Tibial artery (tissue), 4 donors: ENCODE measurements around the gene KRT76.
A peak's percentile ranks its signal among the peaks of the same experiment; 100 is the strongest.

Experiments used
- DNase-seq, 2 donors: peaks; one replicate each; pipeline ENCODE4 v3.0.0-alpha.2; 2019
- H3K27ac ChIP-seq, 2 donors: fragments of 200-600 bp; sonication (generic) in 1 of 2; 1 replicate in 1 of 2; 2 replicates in 1 of 2; pipeline ENCODE4 v1.5.1; 2018 to 2019; ENCODE audit warnings: mild to moderate bottlenecking in 1 of 2
- H3K27me3 ChIP-seq, 2 donors: fragments of 200-600 bp; sonication (generic) in 1 of 2; one replicate each; pipeline versions ENCODE4 v1.5.1 to v1.6.0; 2016 to 2019
- H3K36me3 ChIP-seq, 3 donors: fragments of 200-600 bp; sonication (generic) in 2 of 3; one replicate each; pipeline ENCODE4 v1.5.1; 2016 to 2019; ENCODE audit warnings: mild to moderate bottlenecking in 2 of 3
- H3K4me1 ChIP-seq, 4 donors: fragments of 200-600 bp; sonication (generic) in 2 of 4; 1 replicate in 3 of 4; 2 replicates in 1 of 4; pipeline ENCODE4 v1.5.1; 2016 to 2019
- H3K4me3 ChIP-seq, 2 donors: fragments of 200-600 bp; sonication (generic) in 1 of 2; 1 replicate in 1 of 2; 2 replicates in 1 of 2; pipeline ENCODE4 v1.5.1; 2018 to 2019; ENCODE audit warnings: mild to moderate bottlenecking in 2 of 2
- H3K9me3 ChIP-seq, 3 donors: fragments of 200-600 bp; sonication (generic) in 1 of 3; one replicate each; pipeline ENCODE4 v1.5.1; 2016 to 2019
- intact Hi-C: fragments of 100-400 bp; cut with DNase I; formaldehyde crosslinking; loops from one replicate; pipeline ENCODE4 v1.15.0; 2023; ENCODE audit warnings: low total_unique reads
- TF ChIP-seq, protein P1 (sequence below), 2 experiments: fragments of 200-600 bp in 1 of 2; fragments of 450-650 bp in 1 of 2; IDR thresholded peaks; one replicate each; pipeline ENCODE4 v1.5.1; 2017 to 2019; ENCODE audit warnings: antibody characterized with exemption in 2 of 2, mild to moderate bottlenecking in 1 of 2, moderate library complexity in 1 of 2

The KRT76 gene

GRCh38 chr12:52801773-52802172 is 24.6 kb upstream of the KRT76 start:
- H3K27ac ChIP-seq = no peak overlapping the region
- intact Hi-C loops = no loop called here
- TF ChIP-seq, protein P1, sequence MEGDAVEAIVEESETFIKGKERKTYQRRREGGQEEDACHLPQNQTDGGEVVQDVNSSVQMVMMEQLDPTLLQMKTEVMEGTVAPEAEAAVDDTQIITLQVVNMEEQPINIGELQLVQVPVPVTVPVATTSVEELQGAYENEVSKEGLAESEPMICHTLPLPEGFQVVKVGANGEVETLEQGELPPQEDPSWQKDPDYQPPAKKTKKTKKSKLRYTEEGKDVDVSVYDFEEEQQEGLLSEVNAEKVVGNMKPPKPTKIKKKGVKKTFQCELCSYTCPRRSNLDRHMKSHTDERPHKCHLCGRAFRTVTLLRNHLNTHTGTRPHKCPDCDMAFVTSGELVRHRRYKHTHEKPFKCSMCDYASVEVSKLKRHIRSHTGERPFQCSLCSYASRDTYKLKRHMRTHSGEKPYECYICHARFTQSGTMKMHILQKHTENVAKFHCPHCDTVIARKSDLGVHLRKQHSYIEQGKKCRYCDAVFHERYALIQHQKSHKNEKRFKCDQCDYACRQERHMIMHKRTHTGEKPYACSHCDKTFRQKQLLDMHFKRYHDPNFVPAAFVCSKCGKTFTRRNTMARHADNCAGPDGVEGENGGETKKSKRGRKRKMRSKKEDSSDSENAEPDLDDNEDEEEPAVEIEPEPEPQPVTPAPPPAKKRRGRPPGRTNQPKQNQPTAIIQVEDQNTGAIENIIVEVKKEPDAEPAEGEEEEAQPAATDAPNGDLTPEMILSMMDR (IDR thresholded peaks at IDR 0.05) = no peak

DNA sequence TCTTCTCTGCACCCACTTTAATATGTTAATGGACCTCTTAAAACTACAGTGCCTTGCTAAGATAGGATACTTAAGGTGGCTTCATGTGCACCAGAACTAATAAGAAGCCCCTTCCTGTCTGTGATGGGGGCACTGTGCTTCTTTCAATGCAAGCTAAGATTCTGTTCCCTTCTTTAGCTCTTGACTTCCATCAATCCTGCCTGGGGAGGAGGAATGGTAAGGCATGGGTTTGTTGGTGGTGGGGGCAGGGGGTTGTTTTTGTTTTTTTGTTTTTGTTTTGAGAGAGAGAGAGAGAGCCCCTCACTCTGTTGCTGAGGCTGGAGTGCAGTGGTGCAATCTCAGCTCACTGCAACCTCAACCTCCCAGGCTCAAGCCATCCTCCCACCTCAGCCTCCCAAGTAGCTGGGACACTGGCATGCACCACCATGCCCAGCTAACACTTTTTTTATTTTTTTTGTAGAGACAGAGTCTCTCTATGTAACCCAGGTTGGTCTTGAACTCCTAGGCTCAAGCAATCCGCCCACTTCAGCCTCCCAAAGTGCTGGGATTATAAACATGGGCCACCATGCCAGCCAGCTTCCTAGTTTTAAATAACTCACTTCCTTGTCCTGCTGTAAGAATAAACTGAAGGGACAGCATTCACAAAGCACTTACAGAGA is 23.2 kb upstream of the KRT76 start:
- no peaks in the 10 kb centered on the region for H3K36me3 ChIP-seq
- H3K27ac ChIP-seq = no peak overlapping the region
- DNase-seq = no peak
- no peaks in the 10 kb centered on the region for H3K27me3 ChIP-seq
- no peaks in the 10 kb centered on the region for H3K4me1 ChIP-seq
- TF ChIP-seq, protein P1 (IDR thresholded peaks at IDR 0.05) = no peak
- intact Hi-C loops = no loop called here
- H3K4me3 ChIP-seq = no peak overlapping the region
- no peaks in the 10 kb centered on the region for H3K9me3 ChIP-seq

More at GRCh38 chr12:52801773-52802172, 24.6 kb upstream of the KRT76 start:
- H3K4me1 ChIP-seq = no peaks in the 10 kb centered on the region
- DNase-seq = peak in 1 of 2 donors; percentile 32
- no peaks in the 10 kb centered on the region for H3K36me3 ChIP-seq
- no peaks in the 10 kb centered on the region for H3K27me3 ChIP-seq
- H3K4me3 ChIP-seq = no peak overlapping the region
- H3K9me3 ChIP-seq = no peaks in the 10 kb centered on the region

GRCh38 chr12:52799505-52800211 is 22.5 kb upstream of the KRT76 start:
- no peaks in the 10 kb centered on the region for H3K9me3 ChIP-seq
- TF ChIP-seq, protein P1 (IDR thresholded peaks at IDR 0.05) = no peak
- no peak overlapping the region for H3K27ac ChIP-seq
- H3K27me3 ChIP-seq = no peaks in the 10 kb centered on the region
- H3K36me3 ChIP-seq = no peaks in the 10 kb centered on the region
- no peak overlapping the region for H3K4me3 ChIP-seq
- H3K4me1 ChIP-seq = no peaks in the 10 kb centered on the region
- intact Hi-C loops = no loop called here
- DNase-seq = no peak

DNA sequence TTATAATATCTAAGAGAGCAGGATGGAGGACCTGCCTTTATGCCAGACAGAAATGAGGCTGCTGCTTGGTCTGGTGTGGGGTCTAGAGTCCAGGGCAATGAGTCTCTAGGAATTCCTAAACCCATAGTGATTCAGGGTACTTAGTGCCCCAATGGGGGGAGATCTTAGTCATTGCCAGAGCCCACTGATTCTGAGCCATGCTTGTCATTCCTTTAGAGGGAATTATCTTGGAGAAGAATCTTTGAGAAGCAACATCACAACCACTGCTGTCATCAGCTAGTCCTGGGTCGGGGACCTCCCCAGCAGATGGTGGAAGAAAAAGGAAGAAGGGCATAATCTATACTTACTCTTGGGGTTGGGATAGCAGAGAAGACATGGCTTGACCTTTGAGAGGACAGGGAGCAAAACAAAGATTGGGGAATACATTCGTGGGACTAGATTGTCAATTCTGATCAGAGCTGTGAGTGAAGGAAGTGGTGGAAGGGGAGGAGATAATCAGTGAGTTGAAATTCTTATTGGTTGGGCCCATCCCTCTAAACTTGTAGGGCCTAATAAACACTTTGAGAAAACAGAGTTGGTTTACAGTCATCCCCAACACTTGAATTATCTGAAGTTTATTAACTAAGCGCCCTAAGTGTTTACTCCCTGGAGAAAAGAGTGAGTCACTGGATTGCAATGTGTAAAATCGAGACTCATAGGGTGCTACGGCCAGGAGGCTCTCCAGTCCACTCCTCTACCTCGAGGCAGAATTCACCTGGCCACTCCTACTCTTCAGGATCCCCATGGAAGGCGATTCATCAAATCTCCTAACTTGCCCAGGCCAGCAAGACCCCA is 21.7 kb upstream of the KRT76 start:
- intact Hi-C loops = no loop called here
- no peaks in the 10 kb centered on the region for H3K36me3 ChIP-seq
- H3K4me3 ChIP-seq = no peak overlapping the region
- no peaks in the 10 kb centered on the region for H3K4me1 ChIP-seq
- TF ChIP-seq, protein P1 (IDR thresholded peaks at IDR 0.05) = no peak
- H3K27me3 ChIP-seq = no peaks in the 10 kb centered on the region
- DNase-seq = no peak
- H3K9me3 ChIP-seq = no peaks in the 10 kb centered on the region
- H3K27ac ChIP-seq = no peak overlapping the region

DNA sequence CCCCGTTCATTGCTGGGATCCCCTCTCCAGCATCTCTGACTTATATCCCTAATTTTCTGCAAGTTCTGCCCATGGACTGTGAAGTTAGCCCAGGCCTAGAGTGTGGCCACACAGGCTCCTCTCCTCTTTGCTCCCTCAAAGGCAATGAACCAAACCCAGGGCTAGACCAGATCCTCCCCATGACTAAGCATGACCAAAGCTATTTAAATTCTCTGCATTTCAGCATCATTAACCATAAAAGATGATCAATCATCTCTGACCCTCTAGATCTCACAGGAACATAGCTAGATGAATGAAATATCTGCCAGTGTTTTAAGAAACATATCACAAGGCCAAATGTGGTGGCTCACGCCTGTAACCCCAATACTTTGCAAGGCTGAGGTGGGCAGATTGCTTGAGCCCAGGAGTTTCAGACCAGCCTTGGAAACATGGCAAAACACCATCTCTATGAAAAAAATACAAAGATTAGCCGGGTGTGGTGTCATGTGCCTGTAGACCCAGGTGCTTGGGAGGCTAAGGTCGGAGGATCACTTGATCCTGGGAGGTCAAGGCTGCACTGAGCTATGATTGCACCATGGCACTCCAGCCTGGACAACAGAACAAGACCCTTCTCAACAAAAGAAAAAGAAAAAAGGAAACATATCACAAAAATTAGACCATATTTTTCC is 21.0 kb upstream of the KRT76 start:
- TF ChIP-seq, protein P1 (IDR thresholded peaks at IDR 0.05) = no peak
- intact Hi-C loops = no loop called here

More for the DNA sequence above, 21.0 kb upstream of the KRT76 start:
- H3K27me3 ChIP-seq = peaks cover 0 to under 1% of the 10 kb centered on the region in 2 donors
- no peaks in the 10 kb centered on the region for H3K9me3 ChIP-seq
- no peak overlapping the region for H3K27ac ChIP-seq
- H3K4me1 ChIP-seq = no peaks in the 10 kb centered on the region
- no peak overlapping the region for H3K4me3 ChIP-seq
- H3K36me3 ChIP-seq = no peaks in the 10 kb centered on the region
- DNase-seq = no peak
